ENCODE results near the gene ZNRF4.

DNA sequence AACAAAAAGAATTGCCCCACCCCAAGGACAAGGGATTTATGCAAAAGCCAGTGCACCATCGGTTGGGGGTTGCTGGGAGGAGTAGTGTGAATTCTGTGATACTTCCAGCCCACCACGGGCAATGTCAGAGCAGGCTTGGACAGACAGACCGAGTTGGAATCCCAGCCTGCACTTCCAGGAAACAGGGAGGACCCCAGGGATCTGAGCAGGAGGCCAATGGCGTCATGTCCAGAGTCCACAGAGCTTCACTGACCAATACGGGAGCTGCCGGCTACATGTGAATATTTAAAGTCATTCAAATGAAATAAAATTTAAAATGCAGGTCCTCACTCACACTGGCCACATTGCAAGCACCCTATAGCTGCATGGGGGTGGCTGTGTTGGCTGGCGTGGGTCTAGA is 10.9 kb downstream of the ZNRF4 start:
- TF ChIP-seq CTCF (IDR thresholded peaks at IDR 0.05; ENCODE audit: extremely low read depth in 1 of 2, insufficient read depth in 1 of 2, low read depth in 1 of 2, low read length in 2 of 2), result no peak
- TF ChIP-seq MAX (IDR thresholded peaks at IDR 0.05; ENCODE audit: insufficient read depth, insufficient read length), result no peak
